HepG2 (cell line): ENCODE data around the gene CEL.

ENCODE experiments used
- CENPX ChIP-seq: sonication (generic); formaldehyde crosslinking; IDR thresholded peaks from 2 replicates; pipeline ENCODE4 v1.9.0; 2021; ENCODE audit warnings: mild to moderate bottlenecking, missing genetic modification reagents, moderate library complexity
- CHD2 ChIP-seq: IDR thresholded peaks from 2 replicates; pipeline ENCODE4 v1.6.1; 2011; ENCODE audit warnings: low read depth, low read length, improper control_type of control experiment
- ELF1 ChIP-seq: sonication (generic); formaldehyde crosslinking; IDR thresholded peaks from 2 replicates; pipeline ENCODE4 v1.4.0; 2020; ENCODE audit warnings: missing genetic modification reagents
- HES4 ChIP-seq: sonication (generic); formaldehyde crosslinking; IDR thresholded peaks from 2 replicates; pipeline ENCODE4 v1.9.0; 2021; ENCODE audit warnings: mild to moderate bottlenecking, missing genetic modification reagents, borderline replicate concordance
- HNF4A ChIP-seq: sonication (generic); formaldehyde crosslinking; IDR thresholded peaks from 2 replicates; pipeline ENCODE4 v1.4.0; 2020; ENCODE audit warnings: missing genetic modification reagents
- JUN ChIP-seq: sonication (generic); formaldehyde crosslinking; IDR thresholded peaks from 2 replicates; pipeline ENCODE4 v1.4.0; 2020; ENCODE audit warnings: mild to moderate bottlenecking, missing genetic modification reagents
- MYC ChIP-seq: sonication (generic); formaldehyde crosslinking; IDR thresholded peaks from 2 replicates; pipeline ENCODE4 v1.9.0; 2021; ENCODE audit warnings: missing genetic modification reagents, borderline replicate concordance
- NFYB ChIP-seq: sonication (generic); formaldehyde crosslinking; IDR thresholded peaks from 2 replicates; pipeline ENCODE4 v1.4.0; 2020; ENCODE audit warnings: missing genetic modification reagents
- PLRG1 ChIP-seq: fragments of 450-650 bp; conservative IDR thresholded peaks from 2 replicates; pipeline ENCODE4 v1.6.1; 2016
- ZNF276 ChIP-seq: sonication (generic); formaldehyde crosslinking; IDR thresholded peaks from 2 replicates; pipeline ENCODE4 v1.4.0; 2020; ENCODE audit warnings: mild to moderate bottlenecking, low read depth, missing genetic modification reagents
- TF ChIP-seq, protein P1 (sequence below), 2 experiments: sonication (generic) in 1 of 2; formaldehyde crosslinking in 1 of 2; IDR thresholded peaks; 2 replicates each; pipeline versions ENCODE4 v1.5.1 to v1.6.1; 2011 to 2020; ENCODE audit warnings: borderline replicate concordance in 1 of 2, low read depth in 1 of 2, low read length in 1 of 2, mild to moderate bottlenecking in 1 of 2, missing genetic modification reagents in 1 of 2, moderate library complexity in 1 of 2

DNA sequence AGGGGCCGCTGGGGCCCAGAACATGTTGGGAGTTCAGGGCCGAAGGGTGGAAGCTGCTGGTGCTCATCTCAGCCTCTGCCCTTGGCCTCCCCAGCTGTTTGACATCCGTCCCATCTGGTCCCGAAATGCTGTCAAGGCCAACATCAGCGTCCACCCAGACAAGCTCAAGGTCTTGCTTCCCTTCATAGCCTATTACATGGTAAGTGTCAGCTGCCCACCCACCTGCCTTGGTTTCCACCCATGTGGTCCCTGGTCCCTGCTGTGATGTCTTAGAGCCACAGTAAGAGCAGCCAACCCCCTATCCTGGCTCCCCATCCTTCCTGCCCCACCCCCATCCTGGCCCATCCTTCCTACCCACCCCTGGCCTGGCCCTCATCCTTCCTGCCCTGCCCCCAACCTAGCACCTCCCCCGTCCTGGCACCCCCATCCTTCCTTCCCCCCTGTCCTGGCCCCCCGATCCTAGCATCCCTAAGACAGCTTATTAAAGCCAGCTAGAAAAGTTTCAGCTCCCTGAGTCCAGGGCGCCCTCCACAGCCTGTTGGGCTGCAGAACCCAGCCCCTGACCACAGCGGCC is 9.7 kb upstream of the CEL start:
- TF ChIP-seq ELF1 (CRISPR knock-in tag) (no peak), ZNF276 (CRISPR knock-in tag) (no peak), PLRG1 (no peak), JUN (CRISPR knock-in tag) (no peak), NFYB (CRISPR knock-in tag) (no peak), HES4 (CRISPR knock-in tag) (no peak), CENPX (no peak), HNF4A (CRISPR knock-in tag) (no peak), MYC (CRISPR knock-in tag) (no peak), CHD2 (no peak)
- TF ChIP-seq, protein P1, sequence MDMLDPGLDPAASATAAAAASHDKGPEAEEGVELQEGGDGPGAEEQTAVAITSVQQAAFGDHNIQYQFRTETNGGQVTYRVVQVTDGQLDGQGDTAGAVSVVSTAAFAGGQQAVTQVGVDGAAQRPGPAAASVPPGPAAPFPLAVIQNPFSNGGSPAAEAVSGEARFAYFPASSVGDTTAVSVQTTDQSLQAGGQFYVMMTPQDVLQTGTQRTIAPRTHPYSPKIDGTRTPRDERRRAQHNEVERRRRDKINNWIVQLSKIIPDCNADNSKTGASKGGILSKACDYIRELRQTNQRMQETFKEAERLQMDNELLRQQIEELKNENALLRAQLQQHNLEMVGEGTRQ (IDR thresholded peaks at IDR 0.05; ENCODE audit: low read depth, low read length) = no peak
- TF ChIP-seq, protein P1 (CRISPR knock-in tag; IDR thresholded peaks at IDR 0.05; ENCODE audit: borderline replicate concordance) = no peak
